Testis (tissue), 3 donors: ENCODE measurements around the gene METTL17. TPM values are rescaled to one million over a fixed set of nuclear protein-coding genes. Genes with fewer than 3 reads are reported as not detected.

Experiments used
- DNase-seq: peaks from one replicate; pipeline ENCODE4 v3.0.0-alpha.2; 2019
- H3K27ac ChIP-seq, 2 donors: fragments of 200-600 bp; sonication (generic); one replicate each; pipeline ENCODE4 v1.5.1; 2019
- H3K27me3 ChIP-seq: fragments of 200-600 bp; sonication (generic); one replicate; pipeline ENCODE4 v1.5.1; 2019
- H3K36me3 ChIP-seq: fragments of 200-600 bp; sonication (generic); one replicate; pipeline ENCODE4 v1.5.1; 2017; ENCODE audit warnings: low read depth; ENCODE audit errors: missing control alignments
- H3K4me1 ChIP-seq: fragments of 200-600 bp; sonication (generic); one replicate; pipeline ENCODE4 v1.5.1; 2019
- H3K4me3 ChIP-seq, 2 donors: fragments of 200-600 bp; sonication (generic); one replicate each; pipeline ENCODE4 v1.5.1; 2017 to 2019
- H3K9me3 ChIP-seq: fragments of 200-600 bp; sonication (generic); one replicate; pipeline ENCODE4 v1.5.1; 2017
- POLR2A ChIP-seq: fragments of 450-650 bp; IDR thresholded peaks from one replicate; pipeline ENCODE4 v1.6.1; 2017; ENCODE audit warnings: antibody characterized with exemption, mild to moderate bottlenecking, moderate library complexity
- WGBS, 2 donors: methylation state at CpG; one replicate each; pipeline ENCODE4 v1.1.5; 2018; 5-methylcytosine and 5-hydroxymethylcytosine counted together
- intact Hi-C: fragments of 100-400 bp; cut with DNase I; formaldehyde crosslinking; loops from one replicate; pipeline ENCODE4 v1.15.1; 2023; ENCODE audit warnings: low total_unique reads
- polyA plus RNA-seq: library from polyadenylated mRNA; stranded (reverse); fragments of 350-450 nt; fragmentation: Illumina TruSeq; extraction: RNeasy Lipid Tissue Mini Kit (QIAGEN cat#74804); gene quantifications from one replicate; pipeline ENCODE4 v1.2.3, GENCODE V29; 2014; ENCODE audit warnings: low read depth, low replicate concordance; ENCODE audit not compliant: insufficient read depth
- total RNA-seq, 2 donors: library from RNA; depleted of rRNA; stranded (reverse); fragments of >200 nt; gene quantifications; one replicate each; pipeline ENCODE4 v1.2.3, GENCODE V29; 2016
- TF ChIP-seq, protein P1 (sequence below), 3 experiments: fragments of 450-650 bp in 2 of 3; fragments of 200-600 bp in 1 of 3; sonication (generic) in 1 of 3; IDR thresholded peaks; one replicate each; pipeline ENCODE4 v1.5.1; 2016 to 2019; ENCODE audit warnings: antibody characterized with exemption in 3 of 3, mild to moderate bottlenecking in 2 of 3, moderate library complexity in 1 of 3

METTL17 gene
- total and polyA plus RNA-seq, 3 donors from 2014 or later = 68.9 to 93.4 (median 93.2) TPM

DNA sequence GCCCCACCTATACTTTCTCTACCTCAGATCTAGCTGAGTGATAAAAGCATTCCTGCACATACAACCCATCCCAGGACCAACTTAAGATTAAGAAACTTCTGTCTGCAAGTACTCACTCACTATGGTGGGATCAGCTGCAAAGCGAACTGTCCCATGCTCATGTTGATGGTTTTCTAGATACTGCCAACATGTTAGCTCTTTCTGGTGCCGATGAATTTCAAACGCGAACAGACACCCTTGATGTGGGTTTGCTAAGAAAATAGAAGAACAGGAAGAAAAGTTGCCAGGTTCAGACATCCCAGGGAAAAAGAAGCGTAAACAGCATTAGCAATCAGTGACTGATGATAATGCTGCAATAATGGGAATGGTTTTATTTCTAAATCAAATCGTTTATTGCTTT, 7.8 kb downstream of the METTL17 start:
- WGBS, 2 donors = 77% methylated on average over 6 of the region's 6 CpGs
- intact Hi-C loops = no loop called here
- TF ChIP-seq POLR2A = no peak
- TF ChIP-seq, protein P1, sequence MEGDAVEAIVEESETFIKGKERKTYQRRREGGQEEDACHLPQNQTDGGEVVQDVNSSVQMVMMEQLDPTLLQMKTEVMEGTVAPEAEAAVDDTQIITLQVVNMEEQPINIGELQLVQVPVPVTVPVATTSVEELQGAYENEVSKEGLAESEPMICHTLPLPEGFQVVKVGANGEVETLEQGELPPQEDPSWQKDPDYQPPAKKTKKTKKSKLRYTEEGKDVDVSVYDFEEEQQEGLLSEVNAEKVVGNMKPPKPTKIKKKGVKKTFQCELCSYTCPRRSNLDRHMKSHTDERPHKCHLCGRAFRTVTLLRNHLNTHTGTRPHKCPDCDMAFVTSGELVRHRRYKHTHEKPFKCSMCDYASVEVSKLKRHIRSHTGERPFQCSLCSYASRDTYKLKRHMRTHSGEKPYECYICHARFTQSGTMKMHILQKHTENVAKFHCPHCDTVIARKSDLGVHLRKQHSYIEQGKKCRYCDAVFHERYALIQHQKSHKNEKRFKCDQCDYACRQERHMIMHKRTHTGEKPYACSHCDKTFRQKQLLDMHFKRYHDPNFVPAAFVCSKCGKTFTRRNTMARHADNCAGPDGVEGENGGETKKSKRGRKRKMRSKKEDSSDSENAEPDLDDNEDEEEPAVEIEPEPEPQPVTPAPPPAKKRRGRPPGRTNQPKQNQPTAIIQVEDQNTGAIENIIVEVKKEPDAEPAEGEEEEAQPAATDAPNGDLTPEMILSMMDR (IDR thresholded peaks at IDR 0.05) = no peak
- H3K27ac ChIP-seq = no peak overlapping the region
- H3K9me3 ChIP-seq = no peaks in the 10 kb centered on the region
- no peaks in the 10 kb centered on the region for H3K4me1 ChIP-seq
- H3K36me3 ChIP-seq = no peaks in the 10 kb centered on the region
- no peak overlapping the region for H3K4me3 ChIP-seq
- no peaks in the 10 kb centered on the region for H3K27me3 ChIP-seq
- no peak for DNase-seq

DNA sequence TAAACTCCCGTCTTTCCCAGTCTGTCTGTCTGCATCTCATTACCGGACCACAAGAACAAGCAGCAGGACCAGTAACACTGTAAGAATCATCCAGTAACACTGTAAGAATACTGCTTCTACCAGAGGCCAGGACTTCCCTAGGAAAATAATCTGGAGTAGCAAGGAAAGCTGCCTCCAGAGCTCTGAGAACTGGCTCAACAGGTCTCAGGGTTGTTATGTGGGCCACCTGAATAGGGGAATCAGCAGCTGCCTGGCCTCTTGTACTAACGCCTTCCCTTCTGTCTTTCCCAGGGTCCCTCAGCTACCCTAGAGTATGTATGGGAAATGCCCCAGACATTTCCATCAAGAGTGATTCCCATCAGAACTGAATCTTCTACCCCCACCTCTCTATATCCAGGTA, 8.4 kb downstream of the METTL17 start:
- TF ChIP-seq, protein P1 (IDR thresholded peaks at IDR 0.05) = no peak
- no peak for TF ChIP-seq POLR2A
- no peak overlapping the region for H3K4me3 ChIP-seq
- no peak overlapping the region for H3K27ac ChIP-seq
- H3K9me3 ChIP-seq = no peaks in the 10 kb centered on the region
- intact Hi-C loops = no loop called here
- no peaks in the 10 kb centered on the region for H3K4me1 ChIP-seq
- H3K27me3 ChIP-seq = no peaks in the 10 kb centered on the region
- no peaks in the 10 kb centered on the region for H3K36me3 ChIP-seq
- DNase-seq = no peak
- WGBS, 2 donors = 84 to 87% methylated on average over 3 of the region's 3 CpGs

DNA sequence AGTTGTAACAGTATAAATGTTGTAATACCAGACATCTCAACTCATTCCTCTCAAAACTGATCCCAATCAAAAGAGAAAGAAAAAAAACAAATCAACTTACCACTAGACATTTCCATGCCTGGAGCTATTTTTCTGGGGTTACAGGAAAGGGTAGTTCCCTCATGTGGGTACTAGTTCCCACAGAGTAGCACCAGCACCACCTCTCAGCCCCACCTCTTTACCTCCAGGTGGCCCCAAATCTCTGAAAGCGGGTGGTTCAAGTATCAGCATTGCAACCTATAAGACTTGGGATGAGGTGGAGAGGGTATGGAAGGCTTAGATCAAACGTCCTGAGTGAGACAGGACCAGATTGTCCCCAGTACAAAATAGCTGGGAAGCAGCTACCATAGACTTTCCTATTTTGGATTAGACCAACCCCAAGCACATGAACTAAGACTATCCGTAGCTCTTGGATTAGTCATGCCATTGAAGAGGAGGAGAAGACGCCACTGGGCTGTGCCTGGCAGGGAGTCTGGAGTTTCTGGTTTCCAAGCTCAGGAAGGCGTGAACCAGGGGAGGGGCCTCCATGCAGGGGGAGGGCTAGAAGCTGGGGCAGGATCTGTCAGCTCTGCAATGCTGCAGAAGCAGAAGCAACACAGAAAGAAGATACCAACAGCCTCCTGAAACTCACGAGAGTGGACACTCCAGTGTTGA, 9.0 kb downstream of the METTL17 start, which contains the start of gene SLC39A2:
Gene SLC39A2 (plus strand): TSS at position 620 of the 693 bp plus-strand sequence. CDS start 154 bp downstream, outside the sequence.
- H3K27ac ChIP-seq = no peak within 1 kb of the TSS
- intact Hi-C loops = no loop called here
- no peak within 1 kb of the TSS for H3K4me3 ChIP-seq
- H3K4me1 ChIP-seq = no peaks in the 10 kb centered on the region
- no peaks in the 10 kb centered on the region for H3K9me3 ChIP-seq
- TF ChIP-seq POLR2A = no peak
- TF ChIP-seq, protein P1 (IDR thresholded peaks at IDR 0.05) = no peak
- no peak for DNase-seq
- no peaks in the 10 kb centered on the region for H3K36me3 ChIP-seq
- 66 to 72% methylated on average over 6 of the region's 6 CpGs for WGBS, 2 donors
- H3K27me3 ChIP-seq = no peaks in the 10 kb centered on the region

DNA sequence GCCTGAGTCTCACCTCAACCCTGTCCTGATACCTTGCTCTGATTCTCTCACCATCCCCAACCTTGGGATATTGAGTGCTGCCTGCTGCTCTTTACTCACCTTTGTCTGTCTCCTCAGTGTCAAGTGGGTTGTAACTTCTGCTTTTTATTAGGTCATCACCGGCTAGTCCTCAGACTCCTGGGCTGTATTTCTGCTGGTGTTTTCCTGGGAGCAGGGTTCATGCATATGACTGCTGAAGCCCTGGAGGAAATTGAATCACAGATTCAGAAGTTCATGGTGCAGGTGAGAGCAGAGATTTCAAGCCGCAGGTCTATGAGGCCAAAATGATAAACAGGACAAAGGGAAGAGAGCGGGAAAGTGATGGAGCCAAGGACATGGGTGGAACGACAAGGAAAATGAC, 9.8 kb downstream of the METTL17 start:
- 73 to 85% methylated on average over 4 of the region's 4 CpGs for WGBS, 2 donors
- Histone ChIP-seq H3K4me1 (no peaks in the 10 kb centered on the region), H3K27me3 (no peaks in the 10 kb centered on the region), H3K4me3 (no peak overlapping the region), H3K9me3 (no peaks in the 10 kb centered on the region), H3K27ac (no peak overlapping the region), H3K36me3 (no peaks in the 10 kb centered on the region)
- intact Hi-C loops = no loop called here
- no peak for DNase-seq
- TF ChIP-seq, protein P1 (IDR thresholded peaks at IDR 0.05) = no peak
- TF ChIP-seq POLR2A = no peak

DNA sequence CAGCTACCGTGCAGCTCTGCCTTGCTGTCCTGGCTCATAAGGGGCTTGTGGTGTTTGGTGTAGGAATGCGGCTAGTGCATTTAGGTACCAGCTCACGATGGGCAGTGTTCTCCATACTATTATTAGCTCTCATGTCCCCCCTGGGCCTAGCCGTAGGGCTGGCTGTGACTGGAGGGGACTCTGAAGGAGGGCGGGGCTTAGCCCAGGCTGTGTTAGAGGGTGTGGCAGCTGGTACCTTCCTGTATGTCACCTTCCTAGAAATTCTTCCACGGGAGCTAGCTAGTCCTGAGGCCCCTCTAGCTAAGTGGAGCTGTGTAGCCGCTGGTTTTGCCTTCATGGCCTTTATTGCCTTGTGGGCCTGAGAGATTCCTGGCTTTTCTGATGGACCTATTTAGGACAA, 11.4 kb downstream of the METTL17 start:
- no peak for DNase-seq
- Histone ChIP-seq H3K9me3 (no peaks in the 10 kb centered on the region), H3K4me1 (no peaks in the 10 kb centered on the region), H3K36me3 (no peaks in the 10 kb centered on the region), H3K27me3 (no peaks in the 10 kb centered on the region), H3K4me3 (no peak overlapping the region), H3K27ac (no peak overlapping the region)
- intact Hi-C loops = no loop called here
- 80 to 82% methylated on average over 7 of the region's 7 CpGs for WGBS, 2 donors
- TF ChIP-seq, protein P1 (IDR thresholded peaks at IDR 0.05) = no peak
- no peak for TF ChIP-seq POLR2A
